ENCODE measurements around the gene GRM1. TPM values are rescaled to one million over a fixed set of nuclear protein-coding genes. Genes with fewer than 3 reads are reported as not detected.

GRM1 gene
- total RNA-seq, 4 donors from 2014 or later, result 0.16 TPM; not detected in 3

- TF ChIP-seq, protein P1, sequence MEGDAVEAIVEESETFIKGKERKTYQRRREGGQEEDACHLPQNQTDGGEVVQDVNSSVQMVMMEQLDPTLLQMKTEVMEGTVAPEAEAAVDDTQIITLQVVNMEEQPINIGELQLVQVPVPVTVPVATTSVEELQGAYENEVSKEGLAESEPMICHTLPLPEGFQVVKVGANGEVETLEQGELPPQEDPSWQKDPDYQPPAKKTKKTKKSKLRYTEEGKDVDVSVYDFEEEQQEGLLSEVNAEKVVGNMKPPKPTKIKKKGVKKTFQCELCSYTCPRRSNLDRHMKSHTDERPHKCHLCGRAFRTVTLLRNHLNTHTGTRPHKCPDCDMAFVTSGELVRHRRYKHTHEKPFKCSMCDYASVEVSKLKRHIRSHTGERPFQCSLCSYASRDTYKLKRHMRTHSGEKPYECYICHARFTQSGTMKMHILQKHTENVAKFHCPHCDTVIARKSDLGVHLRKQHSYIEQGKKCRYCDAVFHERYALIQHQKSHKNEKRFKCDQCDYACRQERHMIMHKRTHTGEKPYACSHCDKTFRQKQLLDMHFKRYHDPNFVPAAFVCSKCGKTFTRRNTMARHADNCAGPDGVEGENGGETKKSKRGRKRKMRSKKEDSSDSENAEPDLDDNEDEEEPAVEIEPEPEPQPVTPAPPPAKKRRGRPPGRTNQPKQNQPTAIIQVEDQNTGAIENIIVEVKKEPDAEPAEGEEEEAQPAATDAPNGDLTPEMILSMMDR (IDR thresholded peaks at IDR 0.05), result no peak
- ATAC-seq (ENCODE audit: low FRiP score), result no peak
Measured at GRCh38 chr6:146426516-146426915, 397.7 kb downstream of the GRM1 start.

DNA sequence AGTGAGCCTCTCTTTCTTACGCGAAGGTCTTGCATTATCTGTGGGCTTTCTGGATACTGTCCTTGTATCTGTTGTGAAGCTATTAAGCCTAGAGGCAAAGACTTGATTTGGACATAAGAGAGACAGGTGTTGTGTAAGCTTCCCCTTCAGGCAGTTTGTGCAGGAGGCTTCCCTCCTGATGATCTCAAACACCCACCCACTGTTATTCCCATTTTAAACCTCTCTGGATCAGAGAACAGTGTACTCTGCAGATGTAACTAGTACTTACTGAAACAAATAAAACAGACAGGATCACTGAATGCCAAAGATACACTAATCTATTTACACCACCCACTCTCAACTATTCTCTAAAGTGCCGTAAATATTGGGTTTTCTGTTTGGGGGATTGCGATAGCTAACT lies 401.0 kb downstream of the GRM1 start:
- no peak for DNase-seq (ENCODE audit: low spot score)
- no peak for ATAC-seq (ENCODE audit: low FRiP score)
- TF ChIP-seq, protein P1 (IDR thresholded peaks at IDR 0.05), result no peak

More at GRCh38 chr6:146426516-146426915, 397.7 kb downstream of the GRM1 start:
- DNase-seq (ENCODE audit: low spot score), result no peak

DNA sequence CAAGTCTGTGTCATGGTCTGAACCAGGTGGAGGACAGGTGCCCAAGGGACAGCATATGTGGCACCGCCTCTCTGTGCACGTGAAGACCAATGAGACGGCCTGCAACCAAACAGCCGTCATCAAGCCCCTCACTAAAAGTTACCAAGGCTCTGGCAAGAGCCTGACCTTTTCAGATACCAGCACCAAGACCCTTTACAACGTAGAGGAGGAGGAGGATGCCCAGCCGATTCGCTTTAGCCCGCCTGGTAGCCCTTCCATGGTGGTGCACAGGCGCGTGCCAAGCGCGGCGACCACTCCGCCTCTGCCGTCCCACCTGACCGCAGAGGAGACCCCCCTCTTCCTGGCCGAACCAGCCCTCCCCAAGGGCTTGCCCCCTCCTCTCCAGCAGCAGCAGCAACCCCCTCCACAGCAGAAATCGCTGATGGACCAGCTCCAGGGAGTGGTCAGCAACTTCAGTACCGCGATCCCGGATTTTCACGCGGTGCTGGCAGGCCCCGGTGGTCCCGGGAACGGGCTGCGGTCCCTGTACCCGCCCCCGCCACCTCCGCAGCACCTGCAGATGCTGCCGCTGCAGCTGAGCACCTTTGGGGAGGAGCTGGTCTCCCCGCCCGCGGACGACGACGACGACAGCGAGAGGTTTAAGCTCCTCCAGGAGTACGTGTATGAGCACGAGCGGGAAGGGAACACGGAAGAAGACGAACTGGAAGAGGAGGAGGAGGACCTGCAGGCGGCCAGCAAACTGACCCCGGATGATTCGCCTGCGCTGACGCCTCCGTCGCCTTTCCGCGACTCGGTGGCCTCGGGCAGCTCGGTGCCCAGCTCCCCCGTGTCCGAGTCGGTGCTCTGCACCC lies 405.2 kb downstream of the GRM1 start:
- ATAC-seq (ENCODE audit: low FRiP score) (peak; percentile 39), DNase-seq (ENCODE audit: low spot score) (no peak)
- TF ChIP-seq, protein P1 (IDR thresholded peaks at IDR 0.05), result no peak

GRCh38 chr6:146434732-146435390 lies 406.0 kb downstream of the GRM1 start:
- TF ChIP-seq, protein P1 (IDR thresholded peaks at IDR 0.05), result no peak
- ATAC-seq (ENCODE audit: low FRiP score) (no peak), DNase-seq (ENCODE audit: low spot score) (no peak)

DNA sequence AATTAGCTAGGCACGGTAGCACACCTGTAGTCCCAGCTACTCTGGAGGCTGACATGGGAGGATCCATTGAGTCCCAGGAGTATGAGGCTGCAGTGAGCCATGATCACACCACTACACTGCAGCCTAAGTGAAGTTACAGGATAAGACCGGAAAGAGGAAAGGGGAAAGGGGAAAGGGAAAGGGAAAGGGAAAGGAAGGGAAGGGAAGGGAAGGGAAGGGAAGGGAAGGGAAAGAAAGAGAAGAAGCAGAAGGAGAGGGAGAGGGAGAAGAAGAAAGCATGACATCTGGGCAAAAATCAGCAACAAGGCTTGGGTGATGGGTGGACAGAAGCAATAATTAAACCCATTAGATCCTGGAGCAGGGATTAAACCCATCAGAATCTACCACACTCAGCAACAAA lies 413.0 kb downstream of the GRM1 start:
- TF ChIP-seq, protein P1 (IDR thresholded peaks at IDR 0.05), result no peak
- DNase-seq (ENCODE audit: low spot score), result no peak
- no peak for ATAC-seq (ENCODE audit: low FRiP score)

- TF ChIP-seq, protein P1 (IDR thresholded peaks at IDR 0.05), result no peak
- ATAC-seq (ENCODE audit: low FRiP score), result no peak
- no peak for DNase-seq (ENCODE audit: low spot score)
Measured at GRCh38 chr6:146444189-146444588, 415.3 kb downstream of the GRM1 start.
